Pancreas (tissue), 10 donors: ENCODE measurements around the gene CCDC116. TPM values are rescaled to one million over a fixed set of nuclear protein-coding genes. Genes with fewer than 3 reads are reported as not detected.
"Not testable (repeated sequence)": the region's sequence is repeated elsewhere in the genome, so short reads cannot be mapped to it uniquely, and the experiment has no call there.

Source experiments
- ATAC-seq, 4 donors: fragments of 200-7000 bp; cut with Tn5 transposase; one replicate each; pipeline versions ENCODE4 v1.8.0 to v1.9.1; 2020; ENCODE audit warnings: mild to moderate bottlenecking in 4 of 4, moderate library complexity in 4 of 4
- DNase-seq, 6 donors: peaks; one replicate each; pipeline ENCODE4 v3.0.0-alpha.2; 2020
- FAIRE-seq: peaks from 2 replicates; lab custom pipeline; 2012; peaks lifted over from hg19 to GRCh38; lab: Jason Lieb, UNC
- H3K27ac ChIP-seq, 4 donors: fragments of 200-600 bp; sonication (generic); 1 replicate in 3 of 4; 2 replicates in 1 of 4; pipeline versions ENCODE4 v1.5.0 to v1.8.0; 2020
- H3K27me3 ChIP-seq, 4 donors: fragments of 200-600 bp; one replicate each; pipeline ENCODE4 v1.8.0; 2021
- H3K36me3 ChIP-seq, 3 donors: fragments of 200-600 bp; sonication (generic) in 1 of 3; one replicate each; pipeline versions ENCODE4 v1.5.0 to v1.8.0; 2020 to 2021
- H3K4me1 ChIP-seq, 3 donors: fragments of 200-600 bp; one replicate each; pipeline ENCODE4 v1.8.0; 2021
- H3K4me3 ChIP-seq, 4 donors: fragments of 200-600 bp; sonication (generic) in 2 of 4; one replicate each; pipeline versions ENCODE4 v1.5.0 to v1.8.0; 2020 to 2021
- H3K9me3 ChIP-seq, 4 donors: fragments of 200-600 bp; one replicate each; pipeline ENCODE4 v1.8.0; 2021
- WGBS, 2 donors: extraction: QIAGEN DNeasy Blood & Tissue Kit; methylation state at CpG; one replicate each; pipeline ENCODE4 v1.1.7; 2013; 5-methylcytosine and 5-hydroxymethylcytosine counted together
- intact Hi-C, 3 donors: fragments of 100-400 bp; cut with DNase I; formaldehyde crosslinking; loops; one replicate each; pipeline versions ENCODE4 v1.11.1 to v1.14.2; 2022
- polyA plus RNA-seq, 2 donors: library from polyadenylated mRNA; stranded (reverse); fragments of 200-250 nt; gene quantifications; one replicate each; pipeline ENCODE4 v1.2.3, GENCODE V29; 2013
- total RNA-seq, 6 donors: library from RNA; stranded (reverse); fragmentation: NEBNext Ultra II Directional in 4 of 6; extraction: Animal tissue kit (Norgen Biotek cat#: 25700) in 4 of 6; gene quantifications; one replicate each; pipeline versions ENCODE4 v1.2.1 to v1.2.4, GENCODE V29; 2021 to 2023
- TF ChIP-seq, protein P1 (sequence below), 4 donors: fragments of 200-600 bp; sonication (generic) in 3 of 4; IDR thresholded peaks; one replicate each; pipeline versions ENCODE4 v1.5.0 to v1.8.0; 2021; ENCODE audit warnings: antibody characterized with exemption in 4 of 4
- donor health status: healthy with polysubstance abuse.
- donor health status: DM: no; HTN: no; CAD: no; lungs with moderate emphysema.
- donor health status: DM: no; HTN: no; CAD: no.
- donor health status: control.
- donor health status: control.
- donor health status: Bipolar disorder and iron deficiency.
- donor health status: DM: yes; HTN: yes; CAD: no.
- donor health status: DM: no; HTN: no; CAD: no.
- donor health status: DM: no; HTN: no; CAD: no.
- donor health status: DM: yes; HTN: yes; CAD: no.

Gene CCDC116
- total and polyA plus RNA-seq, 8 donors = 0.12 to 1.3 (median 0.34) TPM; not detected in 1

DNA sequence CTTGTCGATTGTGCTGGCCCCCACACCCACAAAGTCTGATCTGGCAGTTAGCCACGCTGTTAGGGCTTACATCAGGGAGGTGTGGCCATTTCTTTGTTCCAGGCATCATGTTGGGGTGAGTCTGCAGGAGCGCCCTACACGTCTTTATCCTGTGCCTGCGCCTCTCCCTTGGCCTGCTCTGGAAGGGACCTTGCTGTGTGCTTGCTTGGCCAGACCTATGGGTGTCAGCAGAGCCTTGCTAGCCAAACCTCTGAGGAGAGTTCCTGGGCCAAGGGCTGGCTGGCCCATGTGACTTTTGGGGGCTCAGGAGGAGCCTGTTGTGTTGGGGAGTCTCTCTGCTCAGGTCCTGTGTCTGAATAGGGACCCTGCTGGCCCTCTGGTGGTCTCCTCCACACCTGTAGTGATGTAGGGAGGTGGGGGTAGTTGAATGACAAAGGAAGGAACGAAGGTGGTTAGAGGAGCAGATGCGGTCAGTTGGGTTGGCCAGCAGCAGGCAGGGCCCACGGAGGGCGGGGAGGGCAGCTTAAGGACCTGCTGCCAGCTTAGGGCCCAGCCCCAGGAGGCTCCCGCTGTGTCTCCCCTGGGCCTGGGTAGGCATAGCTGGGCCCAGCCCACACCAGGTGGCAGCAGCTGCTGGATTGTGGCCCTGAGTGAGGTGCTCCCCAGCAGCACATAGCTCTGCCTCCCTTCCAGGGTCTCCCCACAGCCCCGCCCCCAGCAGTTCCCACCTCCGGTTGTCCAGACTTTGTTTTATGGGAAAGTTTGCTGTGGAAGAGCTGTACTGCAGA is 41.2 kb downstream of the CCDC116 start:
- Histone ChIP-seq H3K27me3 (no peaks in the 10 kb centered on the region), H3K4me1 (peaks cover 0 to 3% (median 0%) of the 10 kb centered on the region in 3 donors), H3K27ac (no peak overlapping the region), H3K9me3 (no peaks in the 10 kb centered on the region), H3K4me3 (no peak overlapping the region), H3K36me3 (peaks cover 0 to 51% (median 18%) of the 10 kb centered on the region in 3 donors)
- TF ChIP-seq, protein P1, sequence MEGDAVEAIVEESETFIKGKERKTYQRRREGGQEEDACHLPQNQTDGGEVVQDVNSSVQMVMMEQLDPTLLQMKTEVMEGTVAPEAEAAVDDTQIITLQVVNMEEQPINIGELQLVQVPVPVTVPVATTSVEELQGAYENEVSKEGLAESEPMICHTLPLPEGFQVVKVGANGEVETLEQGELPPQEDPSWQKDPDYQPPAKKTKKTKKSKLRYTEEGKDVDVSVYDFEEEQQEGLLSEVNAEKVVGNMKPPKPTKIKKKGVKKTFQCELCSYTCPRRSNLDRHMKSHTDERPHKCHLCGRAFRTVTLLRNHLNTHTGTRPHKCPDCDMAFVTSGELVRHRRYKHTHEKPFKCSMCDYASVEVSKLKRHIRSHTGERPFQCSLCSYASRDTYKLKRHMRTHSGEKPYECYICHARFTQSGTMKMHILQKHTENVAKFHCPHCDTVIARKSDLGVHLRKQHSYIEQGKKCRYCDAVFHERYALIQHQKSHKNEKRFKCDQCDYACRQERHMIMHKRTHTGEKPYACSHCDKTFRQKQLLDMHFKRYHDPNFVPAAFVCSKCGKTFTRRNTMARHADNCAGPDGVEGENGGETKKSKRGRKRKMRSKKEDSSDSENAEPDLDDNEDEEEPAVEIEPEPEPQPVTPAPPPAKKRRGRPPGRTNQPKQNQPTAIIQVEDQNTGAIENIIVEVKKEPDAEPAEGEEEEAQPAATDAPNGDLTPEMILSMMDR (IDR thresholded peaks at IDR 0.05) = no peak
- ATAC-seq = no peak
- intact Hi-C loops = no loop called here
- no peak for FAIRE-seq
- peak in 1 of 6 donors; percentile 15 for DNase-seq
- 92 to 96% methylated on average over 10 to 12 of the region's 12 CpGs for WGBS, 2 donors

DNA sequence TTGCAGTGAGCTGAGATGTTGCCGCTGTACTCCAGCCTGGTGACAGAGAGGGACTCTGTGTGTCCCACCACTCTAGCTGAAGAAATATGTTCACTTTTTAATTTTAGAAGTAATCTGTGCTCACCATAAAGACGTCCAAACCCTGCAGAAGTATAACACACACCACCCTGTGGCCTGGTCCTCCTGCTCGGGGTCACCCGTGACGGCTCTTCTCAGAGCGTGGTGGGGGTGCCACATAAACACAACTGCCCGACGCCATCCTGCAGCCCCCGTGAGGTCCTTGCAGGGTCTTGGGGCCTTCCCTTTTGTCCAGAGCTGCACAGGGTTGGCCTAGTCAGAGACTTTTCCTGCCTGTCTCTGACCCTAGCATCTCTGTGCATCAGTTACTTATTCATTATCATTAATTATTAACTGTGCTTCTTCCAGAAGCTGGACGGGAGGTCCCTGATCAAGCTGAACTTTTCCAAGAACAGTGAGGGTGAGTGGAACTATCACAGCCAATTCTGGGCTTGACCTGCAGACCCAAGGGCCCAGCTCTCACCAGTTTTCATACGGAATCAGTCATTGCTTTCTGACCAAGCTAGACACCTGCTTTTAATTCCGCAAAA is 42.2 kb downstream of the CCDC116 start:
- peaks cover 0 to 51% (median 18%) of the 10 kb centered on the region in 3 donors for H3K36me3 ChIP-seq
- ATAC-seq (no peak), DNase-seq (peak in 1 of 6 donors; percentile 11), FAIRE-seq (no peak)
- WGBS, 2 donors = 90 to 95% methylated on average over 12 of the region's 12 CpGs
- no peak overlapping the region for H3K27ac ChIP-seq
- H3K27me3 ChIP-seq = no peaks in the 10 kb centered on the region
- TF ChIP-seq, protein P1 (IDR thresholded peaks at IDR 0.05) = no peak
- H3K9me3 ChIP-seq = no peaks in the 10 kb centered on the region
- intact Hi-C loops = no loop called here
- peaks cover 0 to 3% (median 0%) of the 10 kb centered on the region in 3 donors for H3K4me1 ChIP-seq
- H3K4me3 ChIP-seq = no peak overlapping the region

DNA sequence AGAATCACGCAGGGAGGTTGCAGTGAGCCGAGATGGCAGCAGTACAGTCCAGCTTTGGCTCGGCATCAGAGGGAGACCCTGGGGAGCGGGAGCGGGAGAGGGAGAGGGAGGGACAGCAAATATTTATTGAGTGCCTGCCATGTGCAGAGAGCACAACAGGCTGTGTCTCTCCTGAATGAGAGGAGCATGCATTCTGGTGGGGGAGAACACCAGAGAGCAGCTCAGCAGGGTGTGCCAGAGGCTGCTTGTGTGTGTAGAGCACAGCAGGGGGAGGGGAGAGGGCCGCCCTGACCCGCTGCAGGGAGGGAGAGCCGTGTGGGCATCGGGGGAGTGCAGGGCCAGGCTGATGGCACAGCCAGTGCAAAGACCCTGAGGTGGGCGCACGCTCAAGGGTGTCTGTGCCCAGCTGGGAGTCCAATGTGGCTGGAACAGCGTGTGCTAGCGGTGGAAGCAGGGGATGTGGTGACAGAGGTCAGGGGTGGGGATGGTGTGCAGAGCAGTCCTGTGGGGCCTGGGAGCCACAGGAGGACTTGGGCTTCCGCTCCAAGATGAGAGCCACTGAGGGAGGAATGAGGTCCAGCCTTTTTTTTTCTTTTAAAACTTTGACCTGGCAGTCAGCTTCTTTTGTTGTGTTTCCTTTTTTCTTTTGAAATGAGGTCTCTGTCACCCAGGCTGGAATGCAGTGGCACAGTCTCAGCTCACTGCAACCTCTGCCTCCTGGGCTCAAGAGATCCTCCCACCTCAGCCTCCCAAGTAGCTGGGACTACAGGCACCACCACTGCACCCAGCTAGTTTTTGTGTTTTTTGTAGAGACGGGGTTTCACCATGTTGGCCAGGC is 45.3 kb downstream of the CCDC116 start:
- WGBS, 2 donors = 88% methylated on average over 15 of the region's 15 CpGs
- intact Hi-C loops = no loop called here
- Histone ChIP-seq H3K4me1 (peaks cover 6 to 11% (median 6%) of the 10 kb centered on the region in 3 donors), H3K27ac (no peak overlapping the region), H3K4me3 (no peak overlapping the region), H3K9me3 (no peaks in the 10 kb centered on the region), H3K36me3 (peaks cover 0 to 31% (median 10%) of the 10 kb centered on the region in 3 donors), H3K27me3 (no peaks in the 10 kb centered on the region)
- FAIRE-seq = no peak
- no peak for ATAC-seq
- TF ChIP-seq, protein P1 (IDR thresholded peaks at IDR 0.05) = no peak
- DNase-seq = no peak

DNA sequence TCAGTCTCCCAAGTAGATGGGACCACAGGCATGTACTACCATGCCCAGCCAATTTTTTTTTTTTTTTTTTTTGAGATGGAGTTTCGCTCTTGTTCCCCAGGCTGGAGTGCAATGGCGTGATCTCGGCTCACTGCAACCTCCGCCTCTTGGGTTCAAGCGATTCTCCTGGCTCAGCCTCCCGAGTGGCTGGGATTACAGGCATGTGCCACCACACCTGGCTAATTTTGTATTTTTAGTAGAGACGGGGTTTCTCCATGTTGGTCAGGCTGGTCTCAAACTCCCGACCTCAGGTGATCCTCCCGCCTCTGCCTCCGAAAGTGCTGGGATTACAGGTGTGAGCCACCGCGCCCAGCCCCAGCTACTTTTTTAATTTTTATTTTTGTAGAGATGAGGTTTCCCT is 46.3 kb downstream of the CCDC116 start:
- H3K4me3 ChIP-seq, H3K27ac ChIP-seq, H3K27me3 ChIP-seq, intact Hi-C loops, ATAC-seq, FAIRE-seq, H3K9me3 ChIP-seq: not testable (repeated sequence)
- WGBS, 2 donors = 97 to 98% methylated on average over 11 to 12 of the region's 12 CpGs
- H3K36me3 ChIP-seq = peaks cover 0 to 22% (median 6%) of the 10 kb centered on the region in 3 donors
- peaks cover 12 to 22% (median 16%) of the 10 kb centered on the region in 3 donors for H3K4me1 ChIP-seq
- DNase-seq = peak in 1 of 6 donors; percentile 12

DNA sequence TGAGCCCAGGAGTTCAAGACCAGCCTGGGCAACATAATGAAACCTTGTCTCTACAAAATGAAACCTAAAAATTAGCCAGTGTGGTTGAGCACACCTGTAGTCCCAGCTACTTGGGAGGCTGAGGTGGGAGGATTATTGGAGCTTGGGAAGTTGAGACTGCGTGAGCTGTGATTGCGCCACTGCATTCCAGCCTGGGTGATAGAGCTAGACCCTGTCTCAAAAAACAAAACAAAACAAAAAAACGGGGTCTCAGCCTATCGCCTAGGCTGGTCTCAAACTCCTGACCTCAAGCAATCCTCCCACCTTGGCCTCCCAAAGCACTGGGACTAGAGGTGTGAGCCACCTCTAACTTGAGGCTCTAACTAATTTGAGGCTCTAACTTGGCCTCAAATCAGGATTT is 46.8 kb downstream of the CCDC116 start:
- ATAC-seq (no peak), FAIRE-seq (no peak), DNase-seq (no peak)
- Histone ChIP-seq H3K4me1 (peaks cover 14 to 22% (median 17%) of the 10 kb centered on the region in 3 donors), H3K27me3 (no peaks in the 10 kb centered on the region), H3K4me3 (no peak overlapping the region), H3K27ac (no peak overlapping the region), H3K36me3 (peaks cover 0 to 18% (median under 1%) of the 10 kb centered on the region in 3 donors), H3K9me3 (no peaks in the 10 kb centered on the region)
- TF ChIP-seq, protein P1 (IDR thresholded peaks at IDR 0.05) = no peak
- intact Hi-C loops = no loop called here
- 80 to 98% methylated on average over 4 of the region's 4 CpGs for WGBS, 2 donors
